Measurements from ENCODE around the gene RNF34. TPM values are rescaled to one million over a fixed set of nuclear protein-coding genes. Genes with fewer than 3 reads are reported as not detected.
"Not testable (repeated sequence)": the region's sequence is repeated elsewhere in the genome, so short reads cannot be mapped to it uniquely, and the experiment has no call there.

The RNF34 gene, protein sequence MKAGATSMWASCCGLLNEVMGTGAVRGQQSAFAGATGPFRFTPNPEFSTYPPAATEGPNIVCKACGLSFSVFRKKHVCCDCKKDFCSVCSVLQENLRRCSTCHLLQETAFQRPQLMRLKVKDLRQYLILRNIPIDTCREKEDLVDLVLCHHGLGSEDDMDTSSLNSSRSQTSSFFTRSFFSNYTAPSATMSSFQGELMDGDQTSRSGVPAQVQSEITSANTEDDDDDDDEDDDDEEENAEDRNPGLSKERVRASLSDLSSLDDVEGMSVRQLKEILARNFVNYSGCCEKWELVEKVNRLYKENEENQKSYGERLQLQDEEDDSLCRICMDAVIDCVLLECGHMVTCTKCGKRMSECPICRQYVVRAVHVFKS
- 49.4 and 50.7 TPM in 2 replicates for total RNA-seq

- DNase-seq (ENCODE audit: extremely low read depth, low read depth, low spot score) = peak; percentile 81
Measured at GRCh38 chr12:121399391-121400331, at the start of gene RNF34. TSS of gene RNF34 (plus strand) at chr12:121400118. CDS start at chr12:121400213, 95 bp downstream.

DNA sequence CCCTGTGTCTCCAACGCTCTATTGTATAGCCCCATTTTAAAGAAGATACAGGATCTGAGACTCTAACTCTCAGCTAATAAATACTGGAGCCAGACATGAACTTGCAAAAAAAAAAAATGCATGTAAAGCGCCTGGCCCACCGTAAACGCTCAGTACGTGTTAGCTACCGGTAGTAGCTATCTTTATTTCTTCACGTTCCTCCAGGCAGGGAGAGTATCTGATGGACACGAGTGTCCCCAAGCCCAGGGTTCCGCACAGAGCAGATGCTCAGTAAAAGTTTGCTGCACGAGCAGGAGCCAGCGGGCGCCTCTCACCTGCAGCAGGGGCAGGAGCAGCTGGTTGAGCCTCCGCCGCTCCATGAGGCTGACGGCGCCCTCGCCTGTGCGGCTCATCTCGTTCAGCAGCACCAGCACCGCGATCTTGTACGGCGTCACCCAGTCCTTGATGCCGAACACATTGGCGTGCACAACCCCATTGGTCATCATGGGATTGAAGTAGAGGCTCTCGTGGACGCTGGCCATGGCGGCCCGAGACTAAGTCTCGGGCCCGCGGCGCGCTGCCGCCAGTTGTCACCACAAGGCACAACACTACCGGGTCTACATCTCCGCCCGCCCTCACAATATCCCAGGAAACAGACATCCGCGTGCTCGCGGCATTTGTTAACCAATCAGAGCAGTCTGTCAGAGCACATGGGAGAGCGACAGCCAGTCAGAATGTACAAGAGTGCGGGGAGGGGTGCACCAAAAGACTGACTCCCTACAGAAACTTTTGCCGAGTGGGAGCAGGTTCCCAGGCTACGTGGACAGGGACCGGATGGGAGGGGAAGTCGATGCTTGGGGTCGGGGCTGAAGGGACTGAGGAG lies 47.9 kb upstream of the RNF34 start, which contains the start of gene ANAPC5:
ANAPC5 (minus strand) TSS at position 592 of the 862 bp plus-strand sequence; CDS start at position 521, 71 bp downstream.
- peak; percentile 94 for DNase-seq (ENCODE audit: extremely low read depth, low read depth, low spot score)

DNA sequence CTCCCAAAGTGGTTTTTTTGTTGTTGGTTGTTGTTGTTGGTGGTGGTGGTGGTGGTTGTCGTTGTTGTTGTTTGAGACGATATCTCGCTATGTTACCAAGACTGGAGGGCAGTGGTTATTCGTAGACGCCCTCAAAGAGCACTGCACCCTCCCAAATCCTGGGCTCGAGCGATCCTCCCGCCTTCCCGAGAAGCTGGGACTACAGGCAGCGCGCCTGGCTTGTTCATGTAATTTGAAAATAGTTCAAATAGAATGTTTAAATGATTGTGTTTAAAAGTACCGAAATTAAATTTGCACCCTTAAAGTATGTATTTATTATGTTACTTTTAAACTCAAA lies 47.3 kb upstream of the RNF34 start:
- no peak for DNase-seq (ENCODE audit: extremely low read depth, low read depth, low spot score)

DNA sequence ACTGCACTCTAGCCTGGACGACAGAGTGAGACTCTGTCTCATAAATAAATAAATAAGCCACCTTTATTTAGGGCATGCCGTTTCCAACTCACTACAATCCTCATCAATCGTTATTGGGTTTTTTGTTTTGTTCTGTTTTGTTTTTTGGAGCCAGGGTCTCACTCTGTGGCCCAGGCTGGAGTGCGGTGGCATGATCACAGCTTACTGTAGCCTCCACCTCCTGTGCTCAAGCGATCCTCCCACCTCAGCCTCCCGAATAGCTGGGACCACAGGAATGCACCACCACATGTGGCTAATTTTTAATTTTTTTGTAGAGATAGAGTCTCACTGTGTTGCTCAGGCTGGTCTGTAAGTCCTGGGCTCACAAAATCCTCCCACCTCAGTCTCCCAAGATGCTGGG lies 44.1 kb upstream of the RNF34 start:
- DNase-seq (ENCODE audit: extremely low read depth, low read depth, low spot score) = no peak

- DNase-seq (ENCODE audit: extremely low read depth, low read depth, low spot score) = no peak
Measured at GRCh38 chr12:121356657-121357056, 43.3 kb upstream of the RNF34 start.

- DNase-seq (ENCODE audit: extremely low read depth, low read depth, low spot score) = no peak
Measured at GRCh38 chr12:121357331-121357730, 42.6 kb upstream of the RNF34 start.

DNA sequence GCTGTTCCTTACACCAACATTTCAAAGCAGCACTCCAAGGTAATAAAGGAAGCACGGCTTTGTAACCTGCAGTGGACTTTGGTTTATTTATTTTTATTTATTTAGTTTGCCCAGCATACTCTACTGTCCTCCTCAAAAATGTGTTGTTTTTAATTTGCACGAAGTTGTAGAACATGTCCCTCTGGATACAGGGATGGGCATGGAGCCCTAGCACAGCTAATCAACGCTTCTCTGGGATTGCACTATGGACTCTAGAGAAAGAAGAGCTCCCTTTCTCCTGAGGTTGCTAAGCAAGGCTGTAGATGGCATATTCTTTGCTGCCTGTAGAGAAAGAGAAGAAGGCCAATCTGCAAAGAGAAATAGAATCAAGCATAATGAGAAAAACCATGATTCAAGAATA lies 41.8 kb upstream of the RNF34 start:
- DNase-seq (ENCODE audit: extremely low read depth, low read depth, low spot score) = no peak

GRCh38 chr12:121364683-121365121 lies 35.2 kb upstream of the RNF34 start:
- DNase-seq (ENCODE audit: extremely low read depth, low read depth, low spot score) = no peak

GRCh38 chr12:121365416-121366062 lies 34.4 kb upstream of the RNF34 start:
- no peak for DNase-seq (ENCODE audit: extremely low read depth, low read depth, low spot score)

DNA sequence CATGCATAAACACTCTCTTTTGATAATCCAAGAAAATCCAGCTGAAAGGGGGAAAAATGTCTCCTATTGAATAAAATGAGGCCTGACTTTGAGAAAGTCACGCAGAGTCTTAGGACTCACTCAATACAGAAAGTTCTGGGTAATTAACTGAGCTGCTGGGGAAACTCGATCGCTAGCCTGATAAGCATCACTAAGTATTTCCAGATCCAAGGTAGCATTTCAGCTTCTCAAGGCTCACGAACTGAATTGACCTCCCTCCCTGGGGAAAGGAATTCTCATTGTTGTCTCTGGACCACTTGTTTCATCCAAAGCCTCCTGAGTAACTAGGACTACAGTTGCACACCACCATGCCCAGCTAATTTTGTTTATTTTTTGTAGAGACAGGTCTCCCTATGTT lies 33.9 kb upstream of the RNF34 start:
- no peak for DNase-seq (ENCODE audit: extremely low read depth, low read depth, low spot score)

- DNase-seq (ENCODE audit: extremely low read depth, low read depth, low spot score) = no peak
Measured at GRCh38 chr12:121371404-121371803, 28.5 kb upstream of the RNF34 start.

DNA sequence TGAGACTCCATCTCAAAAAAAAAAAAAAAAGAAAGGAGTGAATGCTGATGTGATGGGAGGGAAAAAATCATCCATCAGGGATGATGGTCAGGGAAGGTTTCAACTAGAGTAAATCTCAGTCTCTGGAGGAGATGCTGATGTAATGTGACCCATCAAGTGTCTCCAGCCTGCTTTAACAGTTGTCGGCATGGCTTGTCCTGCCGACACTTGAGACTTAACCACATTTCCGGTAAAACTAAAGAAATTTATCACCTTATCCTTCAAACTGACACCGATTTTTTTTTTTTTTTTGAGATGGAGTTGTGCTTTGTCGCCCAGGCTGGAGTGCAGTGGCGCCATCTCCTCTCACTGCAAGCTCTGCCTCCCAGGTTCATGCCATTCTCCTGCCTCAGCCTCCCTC lies 26.2 kb upstream of the RNF34 start:
- no peak for DNase-seq (ENCODE audit: extremely low read depth, low read depth, low spot score)

DNA sequence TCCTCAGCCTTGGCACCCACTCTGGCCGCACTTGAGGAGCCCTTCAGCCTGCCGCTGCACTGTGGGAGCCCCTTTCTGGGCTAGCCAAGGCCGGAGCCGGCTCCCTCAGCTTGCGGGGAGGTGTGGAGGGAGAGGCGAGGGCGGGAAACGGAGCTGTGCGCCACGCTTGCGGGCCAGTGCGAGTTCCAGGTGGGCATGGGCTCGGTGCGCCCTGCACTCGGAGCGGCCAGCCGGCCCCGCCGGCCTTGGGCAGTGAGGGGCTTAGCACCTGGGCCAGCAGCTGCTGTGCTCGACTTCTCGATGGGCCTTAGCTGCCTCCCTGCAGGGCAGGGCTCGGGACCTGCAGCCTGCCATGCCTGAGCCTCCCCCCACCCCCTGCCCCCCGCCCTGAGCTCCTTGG lies 25.6 kb upstream of the RNF34 start:
- DNase-seq (ENCODE audit: extremely low read depth, low read depth, low spot score) = not testable (repeated sequence)

DNA sequence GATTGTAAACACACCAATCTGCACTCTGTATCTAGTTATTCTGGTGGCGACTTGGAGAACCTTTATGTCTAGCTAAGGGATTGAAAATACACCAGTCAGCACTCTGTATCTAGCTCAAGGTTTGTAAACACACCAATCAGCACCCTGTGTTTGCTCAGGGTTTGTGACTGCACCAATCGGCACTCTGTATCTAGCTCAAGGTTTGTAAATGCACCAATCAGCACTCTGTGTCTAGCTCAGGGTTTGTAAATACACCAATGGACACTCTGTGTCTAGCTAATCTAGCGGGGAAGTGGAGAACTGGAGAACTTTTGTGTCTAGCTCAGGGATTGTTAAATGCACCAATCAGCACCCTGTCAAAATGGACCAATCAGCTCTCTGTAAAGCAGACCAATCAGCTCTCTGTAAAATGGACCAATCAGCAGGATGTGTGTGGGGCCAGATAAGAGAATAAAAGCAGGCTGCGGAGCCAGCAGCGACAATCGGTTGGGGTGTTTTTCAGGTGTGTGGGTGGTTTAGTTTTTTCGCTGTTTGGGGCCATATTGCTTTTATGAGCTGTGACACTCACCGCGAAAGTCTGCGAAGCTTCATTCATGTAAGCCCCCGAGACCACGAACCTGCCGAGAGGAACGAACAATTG lies 24.9 kb upstream of the RNF34 start:
- not testable (repeated sequence) for DNase-seq (ENCODE audit: extremely low read depth, low read depth, low spot score)

DNA sequence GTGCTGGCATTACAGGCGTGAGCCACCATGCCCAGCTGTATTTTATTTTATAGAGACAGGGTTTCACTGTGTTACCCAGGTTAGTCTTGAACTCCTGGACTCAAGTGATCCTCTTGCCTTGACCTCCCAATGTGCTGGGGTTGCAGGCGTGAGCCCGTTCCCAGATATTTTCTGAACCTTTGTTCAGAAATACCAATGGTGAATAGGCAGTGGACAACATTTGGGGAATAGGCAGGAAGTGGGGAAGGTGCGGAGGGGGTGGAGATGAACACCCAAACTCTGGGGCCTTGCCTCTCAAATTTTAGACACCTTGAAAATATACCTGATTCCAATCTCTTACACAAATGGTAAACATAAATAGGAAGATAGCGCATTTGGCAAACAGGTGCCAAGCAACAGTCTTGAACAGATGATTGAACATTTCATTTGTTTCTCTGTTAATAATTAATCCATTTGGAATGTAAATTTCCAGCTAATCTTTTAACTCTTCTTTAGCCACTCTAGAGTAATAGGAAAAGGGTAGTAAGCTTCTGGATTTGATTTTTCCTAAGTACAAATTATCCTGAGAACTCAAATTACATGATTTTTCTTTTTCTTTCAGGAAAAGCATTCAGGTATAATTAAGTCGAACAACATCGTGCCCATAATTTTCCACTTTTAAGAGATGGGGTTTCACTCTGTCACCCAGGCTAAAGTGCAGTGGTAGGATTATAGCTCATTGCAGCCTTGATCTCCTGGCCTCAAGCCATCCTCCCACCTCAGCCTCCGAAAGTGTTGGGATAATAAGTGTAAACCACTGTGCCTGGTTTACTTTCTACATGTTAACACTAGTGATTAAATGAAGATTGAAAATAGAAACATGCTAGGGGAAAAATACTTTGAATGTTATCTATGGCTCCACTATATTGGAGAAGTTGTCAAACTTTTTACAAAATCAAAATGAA lies 22.9 kb upstream of the RNF34 start:
- no peak for DNase-seq (ENCODE audit: extremely low read depth, low read depth, low spot score)

GRCh38 chr12:121378736-121379135 lies 21.2 kb upstream of the RNF34 start:
- DNase-seq (ENCODE audit: extremely low read depth, low read depth, low spot score) = no peak

DNA sequence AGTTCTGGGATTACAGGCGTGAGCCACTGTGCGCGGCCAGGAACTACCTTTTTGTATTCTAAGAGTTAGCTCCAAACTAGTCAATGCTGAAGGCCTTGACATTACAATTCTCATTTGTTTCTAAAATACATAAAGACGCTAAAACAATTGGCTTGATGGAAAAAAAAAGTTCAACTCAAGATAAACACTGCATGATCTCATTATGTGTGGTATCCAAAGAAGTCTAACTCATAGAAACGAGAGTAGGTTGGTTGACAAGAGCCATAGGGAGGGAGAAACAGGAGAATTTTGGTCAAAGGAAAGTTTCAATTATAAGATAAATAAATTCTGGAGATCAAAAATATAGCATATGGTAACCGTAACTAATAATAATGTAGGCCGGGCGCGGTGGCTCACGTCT lies 20.0 kb upstream of the RNF34 start:
- no peak for DNase-seq (ENCODE audit: extremely low read depth, low read depth, low spot score)

DNA sequence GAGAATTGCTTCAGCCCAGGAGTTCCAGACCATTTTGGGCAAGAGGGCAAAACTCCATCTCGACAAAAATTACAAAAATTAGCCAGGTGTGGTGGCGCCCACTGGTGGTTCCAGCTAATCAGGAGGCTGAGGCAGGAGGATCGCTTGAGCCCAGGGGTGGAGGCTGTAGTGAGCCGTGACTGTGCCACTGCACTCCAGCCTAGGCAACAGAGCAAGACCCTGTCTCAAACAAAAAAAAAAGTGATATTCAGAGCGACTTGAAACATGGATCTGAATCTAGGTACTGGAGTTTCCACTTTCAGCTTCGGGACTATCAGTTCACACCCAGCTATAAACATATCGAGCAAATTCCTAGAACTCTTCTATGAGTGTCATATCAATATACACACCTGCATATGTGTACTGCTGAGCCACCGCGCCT lies 16.3 kb upstream of the RNF34 start:
- no peak for DNase-seq (ENCODE audit: extremely low read depth, low read depth, low spot score)

- DNase-seq (ENCODE audit: extremely low read depth, low read depth, low spot score) = not testable (repeated sequence)
Measured at GRCh38 chr12:121384891-121385290, 15.0 kb upstream of the RNF34 start.
